Neural crest cell (in vitro differentiated cells): ENCODE data around the gene RETREG2. TPM values are rescaled to one million over a fixed set of nuclear protein-coding genes. Genes with fewer than 3 reads are reported as not detected.

Experiments
- DNase-seq: peaks from one replicate; pipeline ENCODE4 v3.0.0; 2021; ENCODE audit warnings: low read depth, mixed read lengths, low spot score
- H3K27ac Mint-ChIP-seq: one replicate; pipeline ENCODE4 v1.8.0; 2021; ENCODE audit warnings: mild to moderate bottlenecking, mixed read lengths; ENCODE audit not compliant: unreplicated experiment
- H3K27me3 Mint-ChIP-seq: 2 replicates; pipeline ENCODE4 v1.8.0; 2021; ENCODE audit warnings: low read depth, mild to moderate bottlenecking, mixed read lengths
- H3K36me3 Mint-ChIP-seq: 2 replicates; pipeline ENCODE4 v1.8.0; 2021; ENCODE audit warnings: low read depth, mild to moderate bottlenecking, mixed read lengths
- H3K4me1 Mint-ChIP-seq: 2 replicates; pipeline ENCODE4 v1.8.0; 2021; ENCODE audit warnings: mixed read lengths
- H3K4me3 Mint-ChIP-seq: one replicate; pipeline ENCODE4 v1.8.0; 2021; ENCODE audit warnings: mild to moderate bottlenecking, mixed read lengths
- H3K9me3 Mint-ChIP-seq: 2 replicates; pipeline ENCODE4 v1.8.0; 2021; ENCODE audit warnings: mixed read lengths
- total RNA-seq: library from RNA; stranded (reverse); gene quantifications from 2 replicates; pipeline ENCODE4 v1.2.1, GENCODE V29; 2021
- TF ChIP-seq, protein P1 (sequence below): fragments of 200-600 bp; sonication (generic); conservative IDR thresholded peaks from 2 replicates; pipeline ENCODE4 v1.5.0; 2021; ENCODE audit warnings: antibody characterized with exemption, mild to moderate bottlenecking

Gene RETREG2
- total RNA-seq, 1 donor from 2014 or later, result 86.0 TPM

DNA sequence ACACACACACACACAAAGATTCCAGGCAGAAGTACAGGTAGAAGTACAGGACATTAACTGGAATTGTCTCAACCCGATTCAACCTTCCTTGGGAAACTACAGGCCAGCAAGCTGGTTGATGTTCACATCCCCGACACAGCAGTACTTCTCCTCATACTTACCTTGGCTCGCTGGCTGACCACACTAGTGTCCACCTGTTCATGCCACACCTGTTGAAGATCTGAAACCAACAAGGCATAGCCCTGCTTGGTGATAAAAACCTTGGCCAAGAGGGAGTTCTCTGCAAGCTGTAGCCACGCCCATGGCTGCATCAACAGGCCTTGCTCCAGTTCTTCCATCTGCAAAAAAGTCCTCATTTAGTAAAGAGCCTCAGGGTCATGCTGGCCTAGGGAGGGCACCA, 20.1 kb upstream of the RETREG2 start:
- no peaks in the 10 kb centered on the region for H3K9me3 Mint-ChIP-seq
- H3K4me3 Mint-ChIP-seq, result no peak overlapping the region
- peaks cover 17% of the 10 kb centered on the region for H3K4me1 Mint-ChIP-seq
- no peak overlapping the region for H3K27ac Mint-ChIP-seq
- no peaks in the 10 kb centered on the region for H3K27me3 Mint-ChIP-seq
- no peak for DNase-seq
- TF ChIP-seq, protein P1, sequence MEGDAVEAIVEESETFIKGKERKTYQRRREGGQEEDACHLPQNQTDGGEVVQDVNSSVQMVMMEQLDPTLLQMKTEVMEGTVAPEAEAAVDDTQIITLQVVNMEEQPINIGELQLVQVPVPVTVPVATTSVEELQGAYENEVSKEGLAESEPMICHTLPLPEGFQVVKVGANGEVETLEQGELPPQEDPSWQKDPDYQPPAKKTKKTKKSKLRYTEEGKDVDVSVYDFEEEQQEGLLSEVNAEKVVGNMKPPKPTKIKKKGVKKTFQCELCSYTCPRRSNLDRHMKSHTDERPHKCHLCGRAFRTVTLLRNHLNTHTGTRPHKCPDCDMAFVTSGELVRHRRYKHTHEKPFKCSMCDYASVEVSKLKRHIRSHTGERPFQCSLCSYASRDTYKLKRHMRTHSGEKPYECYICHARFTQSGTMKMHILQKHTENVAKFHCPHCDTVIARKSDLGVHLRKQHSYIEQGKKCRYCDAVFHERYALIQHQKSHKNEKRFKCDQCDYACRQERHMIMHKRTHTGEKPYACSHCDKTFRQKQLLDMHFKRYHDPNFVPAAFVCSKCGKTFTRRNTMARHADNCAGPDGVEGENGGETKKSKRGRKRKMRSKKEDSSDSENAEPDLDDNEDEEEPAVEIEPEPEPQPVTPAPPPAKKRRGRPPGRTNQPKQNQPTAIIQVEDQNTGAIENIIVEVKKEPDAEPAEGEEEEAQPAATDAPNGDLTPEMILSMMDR, result no peak
- H3K36me3 Mint-ChIP-seq, result no peaks in the 10 kb centered on the region

DNA sequence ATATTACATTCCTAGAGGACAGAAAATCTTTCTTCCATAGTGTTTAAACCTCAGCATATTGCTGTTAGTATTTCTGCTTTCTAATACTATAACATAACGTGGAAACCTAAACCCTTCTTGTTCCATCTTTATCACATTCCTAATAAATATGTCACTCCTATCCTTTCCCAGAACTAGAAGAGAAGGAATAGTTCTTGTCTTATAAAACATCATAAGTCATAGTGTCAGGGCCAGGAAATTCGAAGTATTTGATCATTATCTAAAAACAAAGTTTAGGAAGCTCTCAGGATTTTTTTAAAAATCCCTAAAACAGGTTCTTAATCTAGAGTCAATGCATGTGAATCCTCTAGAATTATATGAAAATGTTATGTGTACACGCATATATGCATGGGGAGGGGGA, 19.5 kb upstream of the RETREG2 start:
- peaks cover 17% of the 10 kb centered on the region for H3K4me1 Mint-ChIP-seq
- no peaks in the 10 kb centered on the region for H3K36me3 Mint-ChIP-seq
- TF ChIP-seq, protein P1, result no peak
- H3K9me3 Mint-ChIP-seq, result no peaks in the 10 kb centered on the region
- H3K4me3 Mint-ChIP-seq, result peak overlapping the region; percentile 28
- DNase-seq, result no peak
- no peaks in the 10 kb centered on the region for H3K27me3 Mint-ChIP-seq
- H3K27ac Mint-ChIP-seq, result no peak overlapping the region

DNA sequence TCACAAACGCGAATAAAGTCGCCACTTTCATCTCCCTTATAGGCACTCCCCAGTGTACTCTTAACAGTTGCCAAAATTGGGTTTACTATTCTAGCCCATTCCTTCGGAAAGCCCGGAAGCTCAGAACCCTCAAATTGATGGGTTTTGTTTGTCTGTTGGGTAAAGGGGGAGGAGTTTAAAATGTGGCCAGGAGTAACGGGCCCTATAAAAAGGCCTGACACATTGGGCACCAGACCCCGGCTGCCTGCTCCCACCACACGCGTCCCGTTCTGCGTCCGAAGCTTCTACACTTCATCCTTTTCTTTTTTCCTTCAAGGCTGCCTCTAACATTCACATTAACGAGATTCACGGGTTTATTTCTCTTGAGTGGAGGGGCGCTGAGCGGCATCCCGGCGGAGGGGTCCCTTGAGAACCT, 18.3 kb upstream of the RETREG2 start:
- peak overlapping the region; percentile 95 for H3K4me3 Mint-ChIP-seq
- H3K27me3 Mint-ChIP-seq, result no peaks in the 10 kb centered on the region
- H3K4me1 Mint-ChIP-seq, result peaks cover 17% of the 10 kb centered on the region
- H3K36me3 Mint-ChIP-seq, result no peaks in the 10 kb centered on the region
- TF ChIP-seq, protein P1, result no peak
- no peak for DNase-seq
- H3K27ac Mint-ChIP-seq, result peak overlapping the region; percentile 38
- H3K9me3 Mint-ChIP-seq, result no peaks in the 10 kb centered on the region

DNA sequence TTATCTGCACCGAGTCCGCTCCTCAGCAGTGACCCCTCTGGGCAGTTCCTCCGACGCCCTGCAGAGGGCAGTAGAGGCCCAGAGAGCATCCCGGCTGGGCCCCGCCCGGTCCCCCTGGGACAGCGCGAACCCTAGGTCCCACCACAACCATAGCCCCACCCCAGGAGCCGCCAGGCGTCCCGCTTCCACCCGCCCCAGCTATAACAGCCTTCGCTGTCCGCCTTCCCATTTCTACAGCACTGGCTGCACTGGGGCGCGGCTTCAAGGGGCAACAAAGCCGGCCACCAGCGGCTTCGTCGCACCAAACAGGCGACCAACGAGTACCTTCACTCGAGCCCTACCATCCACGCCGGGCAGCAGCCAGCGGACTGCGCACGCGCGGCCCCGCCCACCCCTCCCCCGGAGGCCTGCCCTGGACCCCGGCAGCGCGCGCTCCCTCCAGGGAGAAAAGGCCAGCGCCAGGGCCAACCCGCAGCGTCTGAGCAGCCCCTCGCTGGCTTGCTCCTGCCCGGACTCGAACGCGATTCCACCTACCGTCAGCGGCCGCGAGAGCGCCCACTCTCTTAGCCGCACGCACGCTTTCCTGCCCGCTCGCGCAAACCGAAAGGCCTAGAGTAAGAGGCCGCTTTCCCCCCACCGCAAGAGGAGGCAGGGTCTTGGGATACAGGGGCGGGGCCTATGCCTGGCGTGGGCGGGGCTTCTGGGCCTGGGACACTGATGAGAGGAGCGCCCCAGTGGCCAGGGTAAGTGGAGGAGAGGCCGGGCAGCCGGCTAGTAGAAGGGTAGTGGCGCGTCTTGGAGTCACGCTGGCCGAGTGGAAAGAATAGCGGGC, 17.7 kb upstream of the RETREG2 start, which contains the start of gene NHEJ1:
NHEJ1 (minus strand) TSS at position 630 of the 832 bp plus-strand sequence. CDS start 2,453 bp downstream, outside the sequence.
- peak within 1 kb of the TSS; percentile 98 for H3K27ac Mint-ChIP-seq
- peaks cover 17% of the 10 kb centered on the region for H3K4me1 Mint-ChIP-seq
- H3K36me3 Mint-ChIP-seq, result no peaks in the 10 kb centered on the region
- peak within 1 kb of the TSS; percentile 95 for H3K4me3 Mint-ChIP-seq
- H3K9me3 Mint-ChIP-seq, result no peaks in the 10 kb centered on the region
- no peaks in the 10 kb centered on the region for H3K27me3 Mint-ChIP-seq
- TF ChIP-seq, protein P1, result peak; percentile 100
- peak; percentile 95 for DNase-seq

DNA sequence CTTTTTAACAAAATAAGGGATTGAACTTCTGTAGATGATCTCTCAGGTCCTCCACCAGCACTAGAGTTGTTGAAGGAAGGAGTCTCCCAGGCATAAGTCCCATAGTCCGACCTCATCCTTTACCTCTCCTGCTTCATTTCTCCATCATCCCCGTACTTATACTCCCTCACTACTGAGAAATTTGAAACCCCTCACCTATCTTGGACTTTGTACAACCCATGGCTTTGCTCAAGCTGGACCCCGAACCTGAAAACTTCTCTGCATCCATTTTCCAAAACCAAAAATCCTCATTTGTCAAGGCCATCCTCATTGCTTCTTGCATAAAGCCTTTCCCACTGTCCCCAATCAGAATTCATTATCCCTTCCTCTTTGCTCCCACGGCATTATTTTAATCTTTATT, 17.0 kb upstream of the RETREG2 start:
- TF ChIP-seq, protein P1, result no peak
- Mint-ChIP-seq H3K9me3 (no peaks in the 10 kb centered on the region), H3K36me3 (no peaks in the 10 kb centered on the region), H3K27me3 (no peaks in the 10 kb centered on the region), H3K27ac (no peak overlapping the region), H3K4me1 (peaks cover 17% of the 10 kb centered on the region), H3K4me3 (peak overlapping the region; percentile 95)
- DNase-seq, result no peak
